GM20000 (cell line): ENCODE measurements around the gene CSHL1.
A peak's percentile ranks its signal among the peaks of the same experiment; 100 is the strongest.
"Not testable (repeated sequence)": the region's sequence is repeated elsewhere in the genome, so short reads cannot be mapped to it uniquely, and the experiment has no call there.

Experiments used
- DNase-seq: peaks from one replicate; pipeline ENCODE4 v3.0.0; 2012; ENCODE audit warnings: low spot score
- CTCF ChIP-seq: IDR thresholded peaks from 2 replicates; pipeline ENCODE4 v1.5.1; 2012; ENCODE audit warnings: mild to moderate bottlenecking, control low read depth; ENCODE audit errors: extremely low read depth, missing control alignments

The CSHL1 gene

DNA sequence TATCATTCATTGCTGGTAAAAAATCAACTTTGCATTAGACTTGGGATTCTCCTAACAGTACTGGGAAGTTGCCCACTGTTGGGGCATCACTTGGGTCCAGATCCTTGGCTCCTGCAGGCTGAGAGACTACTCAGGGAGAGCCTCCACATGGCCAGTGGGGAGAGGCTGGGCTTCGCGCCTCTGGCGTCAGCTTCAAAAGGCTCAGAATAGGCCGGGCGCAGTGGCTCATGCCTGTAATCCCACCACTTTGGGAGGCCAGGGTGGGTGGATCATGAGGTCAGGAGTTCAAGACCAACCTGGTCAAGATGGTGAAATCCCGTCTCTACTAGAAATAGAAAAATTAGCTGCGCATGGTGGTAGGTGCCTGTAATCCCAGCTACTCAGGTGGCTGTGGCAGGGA, 3.4 kb upstream of the CSHL1 start:
- TF ChIP-seq CTCF = no peak
- no peak for DNase-seq

GRCh38 chr17:63911657-63912100, 621 bp upstream of the CSHL1 start:
- peak; percentile 59 for DNase-seq

DNA sequence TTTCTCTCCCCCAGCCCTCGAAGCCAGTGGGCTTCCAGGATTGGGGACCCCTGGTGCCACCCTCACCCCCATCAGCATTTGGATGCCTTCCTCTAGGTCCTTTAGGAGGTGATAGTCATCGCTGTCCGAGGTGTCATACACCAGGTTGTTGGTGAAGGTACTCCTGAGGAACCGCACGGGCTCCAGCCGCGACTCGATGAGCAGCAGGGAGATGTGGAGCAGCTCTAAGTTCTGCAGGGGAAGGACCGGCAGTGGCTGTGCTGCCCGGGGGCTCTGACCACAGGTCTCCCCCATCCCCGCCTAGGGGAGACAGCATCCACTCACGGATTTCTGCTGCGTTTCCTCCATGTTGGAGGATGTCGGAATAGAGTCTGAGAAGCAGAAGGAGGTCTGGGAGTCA, 962 bp downstream of the CSHL1 start:
- TF ChIP-seq CTCF = no peak
- no peak for DNase-seq

More at GRCh38 chr17:63911657-63912100, 621 bp upstream of the CSHL1 start:
- TF ChIP-seq CTCF = peak; percentile 58

- not testable (repeated sequence) for DNase-seq
Measured at GRCh38 chr17:63909586-63909985, 1.5 kb downstream of the CSHL1 start.

GRCh38 chr17:63907161-63907778, 3.8 kb downstream of the CSHL1 start:
- not testable (repeated sequence) for DNase-seq

DNA sequence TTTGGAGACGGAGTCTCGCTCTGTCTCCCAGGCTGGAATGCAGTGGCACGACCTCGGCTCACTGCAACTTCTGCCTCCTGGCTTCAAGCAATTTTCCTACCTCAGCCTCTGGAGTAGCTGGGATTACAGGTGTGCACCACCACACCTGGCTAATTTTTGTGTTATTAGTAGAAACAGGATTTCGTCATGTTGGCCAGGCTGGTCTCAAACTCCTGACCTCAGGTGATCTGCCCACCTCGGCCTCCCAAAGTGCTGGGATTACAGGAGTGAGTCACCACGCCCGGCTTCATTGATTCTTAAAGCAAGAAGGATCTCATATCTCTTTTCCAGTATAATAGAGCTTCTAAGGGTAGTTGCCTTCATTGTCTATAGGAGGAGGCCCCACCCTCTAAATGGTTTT, 6.3 kb downstream of the CSHL1 start:
- DNase-seq = not testable (repeated sequence)

GRCh38 chr17:63903787-63904201, 7.3 kb downstream of the CSHL1 start:
- not testable (repeated sequence) for DNase-seq

DNA sequence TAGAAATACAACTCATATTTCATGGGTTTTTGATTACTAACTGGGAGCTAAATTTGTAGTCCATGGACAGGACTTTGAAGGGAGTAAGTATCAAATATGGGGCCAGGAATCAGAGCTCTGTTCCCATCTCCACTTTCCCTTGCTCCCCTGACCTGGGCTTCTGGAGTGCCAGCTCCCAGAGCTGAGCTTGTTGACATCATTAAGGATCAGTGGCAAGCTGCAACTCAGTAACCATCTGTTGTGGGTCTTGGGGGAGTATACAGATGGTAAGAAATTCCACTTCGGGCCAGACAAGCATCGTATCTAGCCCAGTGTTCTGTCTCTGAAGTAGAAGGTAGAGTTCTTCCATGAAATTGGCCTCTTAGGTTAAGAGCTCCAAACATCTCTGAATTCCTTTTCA, 9.1 kb downstream of the CSHL1 start:
- not testable (repeated sequence) for DNase-seq

GRCh38 chr17:63898899-63899798, 11.9 kb downstream of the CSHL1 start:
- DNase-seq = not testable (repeated sequence)

- DNase-seq = not testable (repeated sequence)
Measured at GRCh38 chr17:63896524-63897354, 14.3 kb downstream of the CSHL1 start, which contains the start of gene CSH1. CSH1 (minus strand) TSS chr17:63896574; CDS start chr17:63896511, 63 bp downstream.

DNA sequence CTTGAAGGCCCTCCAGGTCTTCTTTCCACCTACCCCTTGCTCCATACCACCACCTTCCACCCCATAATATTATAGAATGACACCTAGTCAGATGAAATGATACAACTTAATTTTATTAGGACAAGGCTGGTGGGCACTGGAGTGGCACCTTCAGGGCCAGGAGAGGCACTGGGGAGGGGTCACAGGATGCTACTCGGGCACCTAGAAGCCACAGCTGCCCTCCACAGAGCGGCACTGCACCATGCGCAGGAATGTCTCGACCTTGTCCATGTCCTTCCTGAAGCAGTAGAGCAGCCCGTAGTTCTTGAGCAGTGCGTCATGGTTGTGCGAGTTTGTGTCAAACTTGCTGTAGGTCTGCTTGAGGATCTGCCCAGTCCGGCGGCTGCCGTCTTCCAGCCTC, 16.2 kb downstream of the CSHL1 start:
- DNase-seq = not testable (repeated sequence)

- not testable (repeated sequence) for DNase-seq
Measured at GRCh38 chr17:63894021-63894420, 17.0 kb downstream of the CSHL1 start.

- not testable (repeated sequence) for DNase-seq
Measured at GRCh38 chr17:63892316-63893037, 18.6 kb downstream of the CSHL1 start.

- DNase-seq = not testable (repeated sequence)
Measured at GRCh38 chr17:63889026-63889848, 21.8 kb downstream of the CSHL1 start.

DNA sequence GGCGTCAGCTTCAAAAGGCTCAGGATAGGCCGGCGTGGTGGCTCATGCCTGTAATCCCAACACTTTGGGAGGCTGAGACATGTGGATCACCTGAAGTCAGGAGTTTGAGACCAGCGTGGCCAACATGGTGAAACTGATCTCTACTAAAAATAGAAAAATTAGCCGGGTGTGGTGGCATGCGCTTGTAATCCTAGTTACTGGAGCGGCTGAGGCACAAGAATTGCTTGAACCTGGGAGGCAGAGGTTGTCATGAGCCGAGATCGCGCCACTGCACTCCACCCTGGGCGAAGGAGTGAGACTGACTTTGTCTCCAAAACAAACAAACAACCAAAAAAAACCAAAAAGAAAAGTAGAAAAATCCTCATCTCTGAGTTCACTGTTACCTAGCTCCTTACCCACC, 25.9 kb downstream of the CSHL1 start:
- not testable (repeated sequence) for DNase-seq
